HTR-8/SVneo (cell line): ENCODE data around the gene USP34.
"Not testable (repeated sequence)": the region's sequence is repeated elsewhere in the genome, so short reads cannot be mapped to it uniquely, and the experiment has no call there.

Experiments used
- DNase-seq: peaks from one replicate; pipeline ENCODE4 v3.0.0; 2011; ENCODE audit warnings: low spot score, mixed read lengths; ENCODE audit not compliant: insufficient read length
- FAIRE-seq: peaks from 2 replicates; lab custom pipeline; 2011; peaks lifted over from hg19 to GRCh38; lab: Jason Lieb, UNC

USP34 gene

DNA sequence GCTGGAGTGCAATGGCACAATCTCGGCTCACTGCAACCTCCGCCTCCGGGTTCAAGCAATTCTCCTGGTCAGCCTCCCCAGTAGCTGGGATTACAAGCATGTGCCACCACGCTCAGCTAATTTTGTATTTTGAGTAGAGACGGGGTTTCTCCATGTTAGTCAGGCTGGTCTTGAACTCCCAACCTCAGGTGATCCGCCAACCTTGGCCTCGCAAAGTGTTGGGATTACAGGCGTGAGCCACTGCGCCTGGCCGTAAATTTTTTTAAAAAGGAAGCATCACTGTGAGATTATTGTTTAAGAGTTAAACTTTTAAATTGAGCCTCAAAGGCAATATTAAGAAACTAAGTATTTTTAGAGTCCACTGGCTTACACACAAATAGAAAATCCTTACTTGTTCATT is 2.7 kb downstream of the USP34 start:
- FAIRE-seq, DNase-seq: not testable (repeated sequence)

DNA sequence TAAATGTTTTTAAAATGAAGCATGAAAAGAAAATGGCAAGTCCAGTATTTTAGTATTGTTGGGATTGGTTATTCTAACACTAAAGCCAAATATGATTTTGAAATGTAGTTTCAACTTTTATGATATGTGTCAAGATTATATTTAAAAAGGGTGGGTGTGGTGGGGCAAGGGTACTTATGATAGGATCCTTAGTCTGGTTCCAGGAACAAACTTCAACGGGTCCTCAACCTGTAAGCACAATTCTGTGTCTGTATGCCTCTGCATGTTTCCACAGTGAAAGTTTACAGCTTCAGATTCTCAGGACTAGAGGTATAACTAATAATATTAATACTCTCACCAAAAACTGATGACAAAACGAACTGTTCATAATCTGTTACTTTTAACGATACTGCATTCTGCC is 5.8 kb downstream of the USP34 start:
- DNase-seq (no peak), FAIRE-seq (no peak)

DNA sequence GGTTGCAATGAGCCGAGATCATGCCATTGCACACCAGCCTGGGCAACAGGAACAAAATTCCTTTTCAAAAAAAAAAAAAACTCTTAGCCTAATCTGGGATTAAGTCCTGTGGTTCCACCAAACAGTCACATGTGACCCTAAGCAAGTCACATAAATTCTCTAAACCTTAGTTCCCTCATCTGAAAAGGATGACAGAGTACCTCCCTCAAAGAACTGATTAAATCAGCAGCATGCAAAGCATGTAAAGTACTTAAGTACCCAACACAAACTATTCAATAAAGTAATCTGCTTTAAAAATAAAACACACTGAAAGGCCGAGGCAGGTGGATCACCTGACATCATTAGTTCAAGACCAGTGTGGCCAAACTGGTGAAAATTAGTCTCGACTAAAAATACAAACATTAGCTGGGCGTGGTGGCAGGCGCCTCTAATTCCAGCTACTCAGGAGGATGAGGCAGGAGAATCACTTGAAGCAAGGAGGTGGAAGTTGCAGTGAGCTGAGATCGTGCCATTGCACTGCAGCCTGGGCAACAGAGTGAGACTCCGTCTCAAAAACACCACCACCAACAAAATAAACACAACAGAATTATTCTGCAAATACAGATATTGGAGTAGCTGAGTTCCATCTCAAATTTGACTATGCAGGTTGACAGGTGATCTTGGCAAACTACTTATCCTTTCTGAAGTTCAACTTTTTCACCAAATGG is 7.0 kb downstream of the USP34 start:
- FAIRE-seq = no peak
- DNase-seq = no peak

DNA sequence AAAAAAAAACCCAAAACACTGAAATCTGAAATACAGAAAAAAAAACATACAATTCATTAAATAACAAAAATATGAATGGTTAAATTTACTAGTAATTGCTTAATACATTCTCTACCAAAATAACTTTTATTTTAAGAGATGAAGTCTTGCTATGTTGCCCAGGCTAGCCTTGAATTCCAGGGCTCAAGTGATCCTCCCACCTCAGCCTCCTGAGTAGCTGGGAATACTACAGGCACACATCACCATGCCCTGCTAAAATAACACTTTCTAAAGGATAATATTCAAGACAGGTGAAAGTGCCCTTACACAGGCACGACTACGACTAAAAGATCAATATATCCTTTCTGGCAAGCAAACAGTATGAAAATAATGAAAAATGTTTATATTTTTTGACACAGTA is 9.5 kb downstream of the USP34 start:
- DNase-seq = no peak

DNA sequence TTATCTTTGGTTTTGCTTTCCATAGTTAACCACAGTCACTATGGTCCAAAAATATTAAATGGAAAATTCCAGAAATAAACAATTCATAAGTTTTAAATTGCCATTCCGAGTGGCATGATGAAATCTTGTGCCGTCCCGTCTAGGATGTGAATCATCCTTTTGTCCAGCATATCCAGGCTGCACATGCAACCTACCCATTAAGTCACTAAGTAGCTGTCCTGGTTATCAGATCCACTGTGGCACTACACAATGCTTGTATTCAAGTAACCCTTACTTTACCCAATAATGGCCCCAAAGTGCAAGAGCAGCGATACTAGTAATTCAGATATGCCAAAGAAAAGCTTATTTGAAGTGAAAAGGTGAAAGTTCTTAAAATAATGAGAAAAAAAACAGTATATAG is 10.7 kb downstream of the USP34 start:
- no peak for FAIRE-seq
- DNase-seq = peak; percentile 34

More for the DNA sequence above, 9.5 kb downstream of the USP34 start:
- no peak for FAIRE-seq

DNA sequence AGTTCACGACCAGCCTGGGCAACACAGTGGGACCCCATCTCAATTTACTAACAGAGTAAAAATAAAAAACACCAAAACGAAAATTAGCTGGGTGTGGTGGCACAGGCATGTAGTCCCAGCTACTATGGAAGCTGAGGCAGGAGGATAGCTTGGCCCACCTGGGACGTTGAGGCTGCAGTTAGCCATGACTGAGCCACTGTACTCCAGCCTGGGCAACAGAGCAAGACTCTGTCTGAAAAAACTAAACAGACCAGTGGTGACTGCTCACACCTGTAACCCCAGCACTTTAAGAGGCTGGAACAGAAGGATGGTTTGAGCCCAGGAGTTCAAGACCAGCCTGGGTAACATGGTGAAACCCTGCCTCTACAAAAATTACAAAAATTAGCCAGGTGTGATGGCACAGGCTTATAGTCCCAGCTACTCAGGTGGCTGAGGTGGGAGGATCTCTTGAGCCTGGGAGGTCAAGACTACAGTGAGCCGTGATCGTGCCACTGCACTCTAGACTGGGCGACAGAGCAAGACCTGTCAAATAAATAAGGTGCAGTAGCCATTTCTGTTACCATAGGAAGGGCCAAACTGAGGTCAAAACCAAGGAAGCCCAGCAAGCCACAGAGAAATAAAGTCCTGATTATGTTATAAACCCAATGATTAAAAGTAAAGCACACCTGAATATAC is 14.0 kb downstream of the USP34 start:
- DNase-seq (no peak), FAIRE-seq (no peak)

GRCh38 chr2:61456070-61456745 is 14.7 kb downstream of the USP34 start:
- DNase-seq (no peak), FAIRE-seq (no peak)

- DNase-seq, FAIRE-seq: not testable (repeated sequence)
Observed at GRCh38 chr2:61454972-61455371, 15.9 kb downstream of the USP34 start.

- FAIRE-seq (no peak), DNase-seq (no peak)
Observed at GRCh38 chr2:61454383-61454782, 16.5 kb downstream of the USP34 start.

GRCh38 chr2:61452392-61452791 is 18.5 kb downstream of the USP34 start:
- DNase-seq (no peak), FAIRE-seq (no peak)

- FAIRE-seq (no peak), DNase-seq (no peak)
Observed at GRCh38 chr2:61451178-61451577, 19.7 kb downstream of the USP34 start.

GRCh38 chr2:61450144-61450543 is 20.7 kb downstream of the USP34 start:
- FAIRE-seq (no peak), DNase-seq (no peak)

DNA sequence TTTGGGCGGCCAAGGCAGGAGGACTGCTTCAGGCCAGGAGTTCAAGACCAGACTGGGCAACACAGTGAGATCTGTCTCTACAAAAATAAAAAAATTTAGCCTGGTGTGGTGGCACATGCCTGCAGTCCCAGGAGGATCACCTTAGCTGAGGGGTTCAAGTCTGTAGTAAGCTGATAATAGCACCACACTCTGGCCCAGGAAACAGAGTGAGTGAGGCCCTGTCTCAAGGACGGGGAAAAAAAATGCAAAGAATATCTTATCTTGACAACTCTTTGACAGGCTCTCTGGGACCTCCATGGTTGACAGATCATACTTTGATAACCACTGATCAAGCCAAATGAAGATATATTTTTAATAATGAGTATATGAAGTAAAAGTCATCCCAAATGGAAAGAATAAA is 22.7 kb downstream of the USP34 start:
- FAIRE-seq (no peak), DNase-seq (no peak)

GRCh38 chr2:61446971-61447370 is 23.9 kb downstream of the USP34 start:
- not testable (repeated sequence) for DNase-seq, FAIRE-seq

DNA sequence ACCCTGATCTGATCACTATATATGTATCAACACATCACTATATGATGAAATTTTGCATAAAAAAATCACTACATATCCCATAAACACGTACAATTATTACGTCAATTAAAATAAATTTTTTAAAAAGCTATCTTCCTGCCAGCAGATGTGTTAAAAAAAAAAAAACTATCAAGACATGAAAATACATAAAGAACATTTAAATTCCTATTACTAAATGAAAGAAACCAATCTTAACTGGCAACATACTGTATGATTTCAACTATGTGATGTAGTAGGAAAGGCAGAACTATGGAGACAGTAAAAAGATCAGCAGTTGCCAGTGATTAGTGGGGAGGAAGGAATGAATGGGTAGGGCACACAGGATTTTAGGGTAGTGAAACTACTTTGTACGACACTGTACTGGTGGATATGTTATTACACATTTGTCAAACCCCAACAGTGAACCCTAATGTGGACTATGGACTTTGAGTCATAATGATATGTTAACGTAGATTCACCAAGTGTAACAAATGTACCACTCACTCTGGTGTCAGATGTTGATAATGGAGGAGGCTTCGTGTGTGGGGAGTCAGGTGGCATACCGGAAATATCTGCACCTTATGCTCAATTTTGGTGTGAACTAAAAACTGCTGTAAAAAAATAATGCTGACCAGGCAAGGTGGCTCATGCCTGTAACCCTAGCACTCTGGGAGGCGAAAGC is 27.4 kb downstream of the USP34 start:
- no peak for DNase-seq
- FAIRE-seq = peak; percentile 20

GRCh38 chr2:61439241-61440002 is 31.5 kb downstream of the USP34 start:
- FAIRE-seq (no peak), DNase-seq (no peak)

GRCh38 chr2:61438670-61439069 is 32.2 kb downstream of the USP34 start:
- DNase-seq (no peak), FAIRE-seq (no peak)

GRCh38 chr2:61437170-61437569 is 33.7 kb downstream of the USP34 start:
- DNase-seq (no peak), FAIRE-seq (no peak)

DNA sequence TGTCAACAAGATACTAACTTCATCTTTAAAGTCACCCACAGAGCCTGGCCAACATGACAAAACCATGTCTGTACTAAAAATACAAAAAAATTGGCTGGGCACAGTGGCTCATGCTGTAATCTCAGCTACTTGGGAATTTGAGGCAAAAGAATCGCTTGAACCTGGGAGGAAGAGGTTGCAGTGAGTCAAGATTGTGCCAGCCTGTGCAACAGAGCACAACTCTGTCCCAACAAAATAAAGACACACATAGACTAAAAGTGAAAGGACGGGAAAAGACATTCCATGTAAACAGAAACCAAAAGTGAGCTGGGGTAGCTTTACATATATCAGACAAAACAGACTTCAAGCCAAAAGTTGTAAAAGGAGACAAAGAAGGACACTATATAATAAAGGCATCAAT is 34.8 kb downstream of the USP34 start:
- no peak for FAIRE-seq
- DNase-seq = no peak

- no peak for DNase-seq
- FAIRE-seq = no peak
Observed at GRCh38 chr2:61435291-61435690, 35.6 kb downstream of the USP34 start.
